Epithelial cell of proximal tubule (primary cell): ENCODE data around the gene NIPBL. TPM values are rescaled to one million over a fixed set of nuclear protein-coding genes. Genes with fewer than 3 reads are reported as not detected.

Experiments used
- DNase-seq: peaks from one replicate; pipeline ENCODE4 v3.0.0-alpha.2; 2011; ENCODE audit warnings: low read depth
- H3K4me3 ChIP-seq: 2 replicates; pipeline ENCODE4 v1.5.1; 2011; ENCODE audit warnings: low read depth, mild to moderate bottlenecking, low read length
- total RNA-seq: library from RNA; depleted of rRNA; stranded (reverse); fragments of >200 nt; gene quantifications from 2 replicates; pipeline ENCODE4 v1.2.3, GENCODE V29; 2015
- TF ChIP-seq, protein P1 (sequence below): conservative IDR thresholded peaks from 2 replicates; pipeline ENCODE4 v1.5.1; 2012; ENCODE audit warnings: low read depth, mild to moderate bottlenecking, low read length

Gene NIPBL
- total RNA-seq, 1 donor from 2014 or later = 6.9 TPM

DNA sequence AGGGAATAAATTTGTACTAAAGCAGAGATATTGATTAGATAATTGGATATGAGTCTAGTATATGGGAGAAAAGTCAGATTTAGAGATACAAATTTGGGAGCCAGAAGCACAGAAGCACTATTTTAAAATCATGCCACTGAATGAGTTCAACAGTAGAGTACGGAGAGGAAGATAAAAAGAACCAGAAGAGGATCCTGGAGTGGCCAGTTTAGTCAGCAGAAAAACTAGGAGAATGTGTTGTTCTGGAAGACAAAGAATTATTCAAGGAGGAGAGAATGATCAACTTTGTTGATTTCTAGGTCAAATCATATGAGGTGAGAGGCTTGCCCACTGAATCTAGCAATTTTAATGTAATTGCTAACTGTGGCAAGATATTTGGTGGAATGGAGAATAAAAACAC lies 67.0 kb downstream of the NIPBL start:
- TF ChIP-seq, protein P1, sequence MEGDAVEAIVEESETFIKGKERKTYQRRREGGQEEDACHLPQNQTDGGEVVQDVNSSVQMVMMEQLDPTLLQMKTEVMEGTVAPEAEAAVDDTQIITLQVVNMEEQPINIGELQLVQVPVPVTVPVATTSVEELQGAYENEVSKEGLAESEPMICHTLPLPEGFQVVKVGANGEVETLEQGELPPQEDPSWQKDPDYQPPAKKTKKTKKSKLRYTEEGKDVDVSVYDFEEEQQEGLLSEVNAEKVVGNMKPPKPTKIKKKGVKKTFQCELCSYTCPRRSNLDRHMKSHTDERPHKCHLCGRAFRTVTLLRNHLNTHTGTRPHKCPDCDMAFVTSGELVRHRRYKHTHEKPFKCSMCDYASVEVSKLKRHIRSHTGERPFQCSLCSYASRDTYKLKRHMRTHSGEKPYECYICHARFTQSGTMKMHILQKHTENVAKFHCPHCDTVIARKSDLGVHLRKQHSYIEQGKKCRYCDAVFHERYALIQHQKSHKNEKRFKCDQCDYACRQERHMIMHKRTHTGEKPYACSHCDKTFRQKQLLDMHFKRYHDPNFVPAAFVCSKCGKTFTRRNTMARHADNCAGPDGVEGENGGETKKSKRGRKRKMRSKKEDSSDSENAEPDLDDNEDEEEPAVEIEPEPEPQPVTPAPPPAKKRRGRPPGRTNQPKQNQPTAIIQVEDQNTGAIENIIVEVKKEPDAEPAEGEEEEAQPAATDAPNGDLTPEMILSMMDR = no peak
- no peak overlapping the region for H3K4me3 ChIP-seq
- no peak for DNase-seq

DNA sequence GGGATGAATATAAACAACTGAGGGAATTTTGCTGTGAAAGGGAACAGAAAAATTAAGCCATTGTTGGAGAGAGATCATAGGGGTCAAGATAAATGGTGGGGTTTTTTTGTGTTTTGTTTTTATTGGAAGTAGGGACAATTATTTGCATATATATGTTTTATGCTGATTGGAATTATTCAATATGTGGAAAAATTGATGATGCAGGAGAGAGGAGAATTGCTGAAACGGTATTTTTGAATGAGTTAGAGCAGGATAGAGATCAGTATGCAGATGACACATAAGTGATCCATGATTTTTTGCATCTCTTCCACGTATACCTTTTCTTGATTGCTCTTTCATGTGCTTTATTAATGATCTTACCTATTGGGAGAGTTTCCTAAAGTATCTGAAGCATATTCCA lies 67.5 kb downstream of the NIPBL start:
- H3K4me3 ChIP-seq = no peak overlapping the region
- no peak for DNase-seq
- TF ChIP-seq, protein P1 = no peak

DNA sequence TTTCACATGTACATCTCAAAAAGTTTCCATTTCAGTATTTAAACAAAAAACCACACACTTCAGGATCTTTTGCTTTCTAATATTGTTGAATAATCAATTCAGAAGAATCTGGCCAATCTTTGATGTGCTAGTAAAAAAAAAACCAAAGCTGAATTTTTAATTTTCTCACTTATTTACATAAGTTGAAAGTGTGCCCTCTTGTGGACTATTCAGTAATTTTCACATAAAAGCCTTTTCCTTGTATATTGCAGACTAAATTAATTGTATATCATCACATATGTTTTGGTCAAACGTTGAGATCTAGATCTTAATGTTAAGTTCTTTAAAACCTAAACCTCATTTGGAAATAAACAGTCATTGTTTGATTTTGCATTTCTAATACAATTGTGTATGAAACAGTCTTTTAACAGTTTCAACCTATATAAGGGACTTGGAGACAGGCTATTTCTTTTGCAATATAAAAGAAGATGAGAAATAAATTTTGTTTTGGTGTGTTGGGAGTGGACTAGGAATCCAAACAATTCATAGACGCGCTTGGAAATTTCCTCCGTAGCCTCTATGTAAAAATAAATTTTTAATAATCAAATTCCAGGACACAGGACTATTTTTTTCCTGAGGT lies 68.1 kb downstream of the NIPBL start:
- TF ChIP-seq, protein P1 = peak; percentile 42
- H3K4me3 ChIP-seq = no peak overlapping the region
- no peak for DNase-seq

DNA sequence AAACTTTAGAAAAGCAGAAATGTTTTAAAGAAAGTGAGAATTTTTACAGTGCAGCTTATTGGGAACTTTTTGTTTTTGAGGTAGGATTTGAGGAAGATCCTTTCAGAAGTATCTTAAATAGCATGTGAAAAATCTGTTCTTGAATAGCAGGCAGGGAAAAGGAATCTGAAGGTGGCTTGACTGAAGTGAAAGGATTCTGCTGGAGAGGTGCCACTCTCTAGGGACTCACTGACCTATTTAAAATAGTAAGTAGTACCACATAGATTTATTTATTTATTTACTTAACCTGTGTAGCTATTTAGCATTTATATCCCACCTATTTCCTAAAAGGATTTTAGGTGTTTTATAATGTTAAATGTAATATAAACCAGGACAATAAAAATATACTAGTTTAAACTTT lies 69.1 kb downstream of the NIPBL start:
- TF ChIP-seq, protein P1 = no peak
- H3K4me3 ChIP-seq = no peak overlapping the region

DNA sequence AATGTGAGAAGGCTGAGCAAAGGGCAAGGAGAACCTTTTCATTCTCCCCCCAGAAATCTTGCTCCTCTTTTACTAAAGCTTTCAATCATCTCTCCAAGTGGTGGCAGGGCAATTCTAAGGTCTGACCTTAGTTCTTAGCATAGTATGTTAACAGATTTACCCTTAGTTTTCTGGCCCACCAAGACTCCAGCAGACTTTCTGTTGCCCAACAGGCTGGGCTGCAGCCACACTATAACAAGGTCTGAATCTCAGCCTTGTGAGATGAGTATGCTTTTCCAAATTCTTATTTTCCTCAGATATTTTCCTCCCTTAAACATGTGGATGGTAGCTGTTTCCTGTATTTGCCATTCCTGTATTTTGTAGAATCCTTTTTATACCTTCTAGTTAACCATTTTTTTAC lies 69.5 kb downstream of the NIPBL start:
- no peak overlapping the region for H3K4me3 ChIP-seq
- TF ChIP-seq, protein P1 = no peak
- DNase-seq = no peak

More for the DNA sequence above, 69.1 kb downstream of the NIPBL start:
- no peak for DNase-seq

DNA sequence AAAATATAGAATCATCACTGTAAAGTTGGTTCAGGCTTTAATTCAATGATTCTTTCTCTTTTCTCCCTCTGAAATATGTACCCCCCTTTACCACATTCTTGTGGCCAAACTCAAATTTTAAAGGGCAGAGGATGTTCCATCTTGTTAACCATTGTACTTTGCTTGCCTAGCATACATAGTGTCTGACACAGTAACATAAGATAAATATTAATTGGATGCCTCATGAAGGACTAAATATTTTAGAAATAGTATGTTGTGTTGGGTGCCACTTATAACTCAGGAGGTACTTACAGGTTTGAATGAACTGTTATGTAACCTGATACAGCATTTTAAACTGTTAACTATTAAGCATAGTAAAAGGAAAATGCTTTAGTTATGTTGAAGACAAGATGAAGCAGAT lies 71.5 kb downstream of the NIPBL start:
- TF ChIP-seq, protein P1 = no peak
- no peak for DNase-seq
- no peak overlapping the region for H3K4me3 ChIP-seq

DNA sequence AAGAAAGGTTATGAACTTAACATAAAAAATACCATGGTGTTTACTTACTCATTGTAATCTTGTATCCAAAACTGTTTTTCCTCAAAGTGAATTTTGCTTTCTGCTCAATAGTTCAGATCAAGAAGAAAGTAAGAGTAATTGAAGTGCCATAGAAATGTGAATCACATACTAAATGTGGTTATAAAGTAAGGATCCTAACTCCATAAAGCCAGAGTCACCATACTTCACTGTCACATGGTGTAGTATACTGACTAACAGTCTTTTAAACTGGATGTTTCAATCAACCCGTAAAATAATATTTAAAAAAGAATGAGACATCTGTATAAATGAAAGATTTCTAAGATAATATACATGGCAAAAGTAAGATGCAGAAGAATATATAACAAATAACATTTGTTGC lies 72.1 kb downstream of the NIPBL start:
- TF ChIP-seq, protein P1 = no peak
- no peak overlapping the region for H3K4me3 ChIP-seq
- no peak for DNase-seq
